A549 (cell line): ENCODE results near the gene SPOCK2.

Experiments used
- CBX8 ChIP-seq: fragments of 200-600 bp; sonication (generic); IDR thresholded peaks from 2 replicates; pipeline ENCODE4 v1.6.1; 2016
- EP300 ChIP-seq, 2 experiments: fragments of >200 bp; sonication (Bioruptor Twin); formaldehyde crosslinking; IDR thresholded peaks; 2 replicates in 1 of 2; 3 replicates in 1 of 2; pipeline ENCODE4 v1.6.1; 2016 to 2017
- RFX5 ChIP-seq: fragments of 450-650 bp; IDR thresholded peaks from 2 replicates; pipeline ENCODE4 v1.7.1; 2014; ENCODE audit warnings: antibody characterized with exemption, mild to moderate bottlenecking, moderate library complexity
- TF ChIP-seq, protein P1 (sequence below): fragments of 250-450 bp; sonication (Bioruptor Pico); IDR thresholded peaks from 2 replicates; pipeline ENCODE4 v1.5.0; 2021; ENCODE audit warnings: mild to moderate bottlenecking, moderate library complexity, borderline replicate concordance
- TF ChIP-seq, protein P2 (sequence below): fragments of >200 bp; sonication (Bioruptor Twin); formaldehyde crosslinking; IDR thresholded peaks from 3 replicates; pipeline ENCODE4 v1.5.1; 2016

DNA sequence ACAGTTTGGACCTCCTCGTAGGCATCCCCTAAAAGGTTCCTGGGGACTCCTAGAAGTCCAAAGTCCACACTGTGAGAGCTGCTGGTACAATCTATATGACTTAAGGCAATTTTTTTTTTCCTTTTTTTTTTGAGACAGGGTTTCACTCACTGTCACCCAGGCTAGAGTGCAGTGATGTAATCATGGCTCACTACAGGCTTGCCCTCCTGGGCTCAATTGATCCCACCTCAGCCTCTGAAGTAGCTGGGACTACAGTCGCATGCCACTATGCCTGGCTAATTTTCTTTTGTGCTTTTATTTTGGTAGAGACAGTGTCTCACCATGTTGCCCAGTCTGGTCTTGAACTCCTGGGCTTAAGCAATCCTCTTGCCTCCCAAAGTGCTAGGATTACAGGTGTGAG, 4.6 kb upstream of the SPOCK2 start:
- TF ChIP-seq, protein P1, sequence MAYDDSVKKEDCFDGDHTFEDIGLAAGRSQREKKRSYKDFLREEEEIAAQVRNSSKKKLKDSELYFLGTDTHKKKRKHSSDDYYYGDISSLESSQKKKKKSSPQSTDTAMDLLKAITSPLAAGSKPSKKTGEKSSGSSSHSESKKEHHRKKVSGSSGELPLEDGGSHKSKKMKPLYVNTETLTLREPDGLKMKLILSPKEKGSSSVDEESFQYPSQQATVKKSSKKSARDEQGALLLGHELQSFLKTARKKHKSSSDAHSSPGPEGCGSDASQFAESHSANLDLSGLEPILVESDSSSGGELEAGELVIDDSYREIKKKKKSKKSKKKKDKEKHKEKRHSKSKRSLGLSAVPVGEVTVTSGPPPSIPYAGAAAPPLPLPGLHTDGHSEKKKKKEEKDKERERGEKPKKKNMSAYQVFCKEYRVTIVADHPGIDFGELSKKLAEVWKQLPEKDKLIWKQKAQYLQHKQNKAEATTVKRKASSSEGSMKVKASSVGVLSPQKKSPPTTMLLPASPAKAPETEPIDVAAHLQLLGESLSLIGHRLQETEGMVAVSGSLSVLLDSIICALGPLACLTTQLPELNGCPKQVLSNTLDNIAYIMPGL (CRISPR knock-in tag) = no peak
- TF ChIP-seq RFX5 (no peak), CBX8 (no peak), EP300 (IDR thresholded peaks at IDR 0.05) (no peak)
- TF ChIP-seq, protein P2, sequence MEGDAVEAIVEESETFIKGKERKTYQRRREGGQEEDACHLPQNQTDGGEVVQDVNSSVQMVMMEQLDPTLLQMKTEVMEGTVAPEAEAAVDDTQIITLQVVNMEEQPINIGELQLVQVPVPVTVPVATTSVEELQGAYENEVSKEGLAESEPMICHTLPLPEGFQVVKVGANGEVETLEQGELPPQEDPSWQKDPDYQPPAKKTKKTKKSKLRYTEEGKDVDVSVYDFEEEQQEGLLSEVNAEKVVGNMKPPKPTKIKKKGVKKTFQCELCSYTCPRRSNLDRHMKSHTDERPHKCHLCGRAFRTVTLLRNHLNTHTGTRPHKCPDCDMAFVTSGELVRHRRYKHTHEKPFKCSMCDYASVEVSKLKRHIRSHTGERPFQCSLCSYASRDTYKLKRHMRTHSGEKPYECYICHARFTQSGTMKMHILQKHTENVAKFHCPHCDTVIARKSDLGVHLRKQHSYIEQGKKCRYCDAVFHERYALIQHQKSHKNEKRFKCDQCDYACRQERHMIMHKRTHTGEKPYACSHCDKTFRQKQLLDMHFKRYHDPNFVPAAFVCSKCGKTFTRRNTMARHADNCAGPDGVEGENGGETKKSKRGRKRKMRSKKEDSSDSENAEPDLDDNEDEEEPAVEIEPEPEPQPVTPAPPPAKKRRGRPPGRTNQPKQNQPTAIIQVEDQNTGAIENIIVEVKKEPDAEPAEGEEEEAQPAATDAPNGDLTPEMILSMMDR = no peak
